ENCODE measurements around the gene DTHD1. TPM values are rescaled to one million over a fixed set of nuclear protein-coding genes. Genes with fewer than 3 reads are reported as not detected.

DTHD1 gene
- total RNA-seq, 4 donors from 2014 or later = 0.68 to 0.88 TPM; not detected in 2

- TF ChIP-seq, protein P1, sequence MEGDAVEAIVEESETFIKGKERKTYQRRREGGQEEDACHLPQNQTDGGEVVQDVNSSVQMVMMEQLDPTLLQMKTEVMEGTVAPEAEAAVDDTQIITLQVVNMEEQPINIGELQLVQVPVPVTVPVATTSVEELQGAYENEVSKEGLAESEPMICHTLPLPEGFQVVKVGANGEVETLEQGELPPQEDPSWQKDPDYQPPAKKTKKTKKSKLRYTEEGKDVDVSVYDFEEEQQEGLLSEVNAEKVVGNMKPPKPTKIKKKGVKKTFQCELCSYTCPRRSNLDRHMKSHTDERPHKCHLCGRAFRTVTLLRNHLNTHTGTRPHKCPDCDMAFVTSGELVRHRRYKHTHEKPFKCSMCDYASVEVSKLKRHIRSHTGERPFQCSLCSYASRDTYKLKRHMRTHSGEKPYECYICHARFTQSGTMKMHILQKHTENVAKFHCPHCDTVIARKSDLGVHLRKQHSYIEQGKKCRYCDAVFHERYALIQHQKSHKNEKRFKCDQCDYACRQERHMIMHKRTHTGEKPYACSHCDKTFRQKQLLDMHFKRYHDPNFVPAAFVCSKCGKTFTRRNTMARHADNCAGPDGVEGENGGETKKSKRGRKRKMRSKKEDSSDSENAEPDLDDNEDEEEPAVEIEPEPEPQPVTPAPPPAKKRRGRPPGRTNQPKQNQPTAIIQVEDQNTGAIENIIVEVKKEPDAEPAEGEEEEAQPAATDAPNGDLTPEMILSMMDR (IDR thresholded peaks at IDR 0.05; ENCODE audit: low read depth) = no peak
These were observed 22.2 kb downstream of the DTHD1 start for GRCh38 chr4:36303426-36304137.

GRCh38 chr4:36304138-36304681 is 22.8 kb downstream of the DTHD1 start:
- TF ChIP-seq, protein P1 (IDR thresholded peaks at IDR 0.05; ENCODE audit: low read depth) = no peak

GRCh38 chr4:36308150-36308549 is 26.7 kb downstream of the DTHD1 start:
- TF ChIP-seq, protein P1 (IDR thresholded peaks at IDR 0.05; ENCODE audit: low read depth) = no peak

- TF ChIP-seq, protein P1 (IDR thresholded peaks at IDR 0.05; ENCODE audit: low read depth) = no peak
These were observed 28.8 kb downstream of the DTHD1 start for GRCh38 chr4:36310216-36310615.

GRCh38 chr4:36310793-36311192 is 29.4 kb downstream of the DTHD1 start:
- TF ChIP-seq, protein P1 (IDR thresholded peaks at IDR 0.05; ENCODE audit: low read depth) = no peak

- TF ChIP-seq, protein P1 (IDR thresholded peaks at IDR 0.05; ENCODE audit: low read depth) = no peak
These were observed 31.1 kb downstream of the DTHD1 start for GRCh38 chr4:36312511-36312910.

DNA sequence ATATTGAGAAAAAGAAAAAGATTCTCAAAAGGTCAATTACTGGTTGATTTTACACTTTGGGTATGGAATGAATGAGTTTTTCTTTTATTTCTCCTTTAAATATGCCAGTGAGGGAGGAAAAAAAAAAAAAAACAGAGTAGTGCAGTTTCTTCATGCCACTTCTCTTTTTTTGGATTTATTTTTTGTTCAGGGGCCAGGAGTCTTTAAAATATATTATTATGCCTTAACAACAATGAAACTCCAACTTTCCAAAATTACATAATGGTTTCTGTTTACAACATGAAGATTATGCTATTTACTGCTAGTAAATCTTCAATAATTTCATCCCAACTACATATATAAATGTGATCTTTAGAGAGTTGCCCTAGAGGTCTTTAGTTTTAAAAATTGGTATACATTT is 31.9 kb downstream of the DTHD1 start:
- TF ChIP-seq, protein P1 (IDR thresholded peaks at IDR 0.05; ENCODE audit: low read depth) = no peak
